ENCODE measurements around the gene ZNF638. TPM values are rescaled to one million over a fixed set of nuclear protein-coding genes. Genes with fewer than 3 reads are reported as not detected.

Gene ZNF638
- total RNA-seq, 1 experiment from 2014 or later: 62.5 TPM

- DNase-seq (ENCODE audit: low spot score): no peak
Measured at GRCh38 chr2:71468279-71469015, 136.9 kb downstream of the ZNF638 start.

DNA sequence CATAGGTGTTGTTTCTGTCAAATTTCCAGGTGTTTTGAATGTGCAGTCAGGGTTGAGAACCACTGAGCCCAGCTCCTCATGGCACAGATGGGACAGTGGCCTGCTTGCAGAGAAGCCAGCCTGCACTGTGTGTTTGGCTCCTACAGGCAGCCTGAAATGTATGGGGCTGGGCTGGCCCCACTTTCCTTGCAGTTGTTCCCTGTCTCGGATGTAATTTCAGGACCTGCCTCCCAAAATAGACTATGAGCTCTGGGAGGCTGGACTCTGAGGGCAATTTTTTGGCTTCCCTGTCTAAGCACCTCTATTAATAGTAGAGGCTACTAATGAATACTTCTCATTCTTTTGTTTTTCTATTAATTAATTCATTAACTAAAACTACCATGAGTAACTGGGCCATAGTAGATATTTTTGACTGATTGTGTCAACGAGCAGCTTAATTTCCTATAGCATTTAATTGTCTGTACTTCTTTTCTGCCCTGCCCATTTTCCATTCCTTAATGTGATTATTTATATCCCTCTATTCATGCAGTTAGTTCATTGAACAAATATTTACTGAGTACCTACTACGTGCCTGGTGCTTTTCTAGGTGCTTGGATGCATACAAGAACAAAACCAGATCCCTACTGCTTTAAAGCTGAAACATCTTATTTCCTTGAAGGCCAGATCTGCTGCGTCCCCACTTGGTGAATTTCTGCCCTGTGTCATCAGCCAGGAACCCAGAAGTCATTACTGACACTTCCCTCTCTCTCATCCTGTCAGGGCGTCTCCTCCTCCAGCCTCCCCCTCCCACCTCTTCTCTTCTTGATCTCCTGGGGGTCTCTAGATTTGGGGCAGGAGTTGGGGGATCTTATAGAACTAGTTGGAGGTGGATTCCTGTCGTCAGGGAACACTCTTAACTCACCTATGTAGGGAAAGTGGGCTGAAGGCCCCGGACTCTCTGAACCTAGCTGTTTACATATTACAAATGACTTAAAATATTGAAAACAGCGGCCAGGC, 138.1 kb downstream of the ZNF638 start:
- DNase-seq (ENCODE audit: low spot score): no peak

DNA sequence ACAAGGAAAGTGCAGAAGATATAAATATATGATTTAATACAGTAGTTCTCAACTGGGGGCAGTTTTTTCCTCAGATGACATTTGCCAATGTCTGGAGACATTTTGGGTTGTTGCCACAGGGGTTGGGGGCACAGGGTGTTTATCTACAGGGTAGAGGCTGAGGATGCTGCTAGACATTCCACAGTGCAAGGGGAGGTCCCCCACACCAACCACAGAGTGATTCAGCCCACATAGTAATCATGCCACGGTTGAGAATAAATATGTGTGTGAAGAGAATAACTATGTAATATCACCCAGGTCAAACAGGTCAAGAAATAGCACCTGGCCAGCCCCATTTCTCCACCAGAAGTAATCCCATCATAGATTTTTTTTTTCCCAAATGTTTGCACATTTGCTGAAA, 139.7 kb downstream of the ZNF638 start:
- no peak for DNase-seq (ENCODE audit: low spot score)

- no peak for DNase-seq (ENCODE audit: low spot score)
Measured at GRCh38 chr2:71472019-71472418, 140.4 kb downstream of the ZNF638 start.

- no peak for DNase-seq (ENCODE audit: low spot score)
Measured at GRCh38 chr2:71473346-71474031, 141.9 kb downstream of the ZNF638 start.

DNA sequence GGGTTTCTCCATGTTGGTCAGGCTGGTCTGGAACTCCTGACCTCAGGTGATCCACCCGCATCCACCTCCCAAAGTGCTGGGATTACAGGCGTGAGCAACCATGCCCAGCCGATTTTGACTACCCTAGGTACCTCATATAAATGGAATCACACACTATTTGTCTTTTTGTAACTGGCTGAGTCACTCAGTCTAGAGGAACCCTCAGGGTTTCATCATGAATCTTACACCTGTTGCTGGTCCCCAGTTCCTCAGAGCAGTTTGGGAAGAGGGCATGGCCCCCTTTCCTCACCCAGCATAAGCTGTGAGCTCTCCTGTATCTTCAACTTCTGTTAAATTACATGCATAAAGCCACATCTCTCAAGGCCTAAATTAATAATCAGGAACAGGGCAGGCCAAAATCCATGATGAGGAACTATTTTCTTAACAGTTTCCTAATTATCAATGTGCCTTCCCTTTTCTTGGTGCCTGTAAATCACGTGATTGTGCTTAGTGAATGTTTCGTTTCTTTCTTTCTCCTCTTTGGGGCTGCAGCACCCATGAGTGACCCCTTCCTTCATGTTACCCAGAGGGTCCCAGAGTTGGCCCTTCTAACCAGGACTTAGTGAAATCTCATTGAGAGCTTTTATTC, 142.6 kb downstream of the ZNF638 start:
- DNase-seq (ENCODE audit: low spot score): no peak

DNA sequence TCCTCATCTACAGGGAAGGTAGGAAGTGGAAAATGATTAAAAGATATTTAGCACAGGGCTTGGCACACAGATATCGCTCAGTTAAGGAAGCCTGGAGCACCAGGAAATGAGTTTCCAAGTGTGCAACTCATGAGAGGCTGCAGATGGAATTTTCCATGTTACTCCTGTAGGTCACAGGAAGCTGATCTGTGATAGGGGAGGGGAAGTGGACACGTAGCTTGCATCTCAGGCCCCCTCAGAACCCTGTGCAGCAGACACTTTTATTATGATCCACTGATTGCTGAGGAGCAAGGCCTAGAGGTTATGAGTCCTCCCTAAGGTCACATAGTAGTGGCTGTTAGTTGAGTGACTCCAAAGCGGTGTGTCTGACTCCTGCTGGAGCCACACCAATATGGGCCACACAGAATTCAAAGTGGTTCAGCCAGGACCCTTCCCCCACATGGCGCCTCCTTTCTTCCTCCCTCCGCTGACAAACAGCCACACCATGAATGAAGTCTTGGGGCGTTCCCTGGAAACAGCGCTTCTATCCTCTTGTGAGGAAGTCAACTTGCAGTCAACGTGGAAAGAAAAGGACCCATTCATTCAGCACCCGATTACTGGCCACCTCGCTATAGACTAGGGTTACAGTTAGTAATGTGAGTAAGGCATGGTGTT, 143.3 kb downstream of the ZNF638 start:
- no peak for DNase-seq (ENCODE audit: low spot score)

DNA sequence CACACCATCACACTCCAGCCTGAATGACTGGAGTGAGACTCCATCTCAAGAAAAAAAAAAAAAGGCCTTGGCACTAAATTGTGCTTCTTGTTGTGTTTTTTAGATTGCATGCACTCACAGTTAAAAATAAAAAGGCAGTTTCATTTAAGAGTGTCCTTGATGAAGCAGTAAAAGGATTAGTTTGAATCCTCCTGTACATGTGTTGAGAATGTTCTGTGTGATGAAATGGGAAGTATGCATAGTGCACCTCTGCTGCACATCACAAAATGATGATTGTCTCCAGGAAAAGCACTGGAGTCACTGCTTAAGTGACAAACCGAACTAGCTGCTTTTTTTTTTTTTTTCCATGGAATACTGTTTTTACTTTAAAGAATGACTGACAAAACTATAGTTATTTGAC, 144.9 kb downstream of the ZNF638 start:
- DNase-seq (ENCODE audit: low spot score): no peak

DNA sequence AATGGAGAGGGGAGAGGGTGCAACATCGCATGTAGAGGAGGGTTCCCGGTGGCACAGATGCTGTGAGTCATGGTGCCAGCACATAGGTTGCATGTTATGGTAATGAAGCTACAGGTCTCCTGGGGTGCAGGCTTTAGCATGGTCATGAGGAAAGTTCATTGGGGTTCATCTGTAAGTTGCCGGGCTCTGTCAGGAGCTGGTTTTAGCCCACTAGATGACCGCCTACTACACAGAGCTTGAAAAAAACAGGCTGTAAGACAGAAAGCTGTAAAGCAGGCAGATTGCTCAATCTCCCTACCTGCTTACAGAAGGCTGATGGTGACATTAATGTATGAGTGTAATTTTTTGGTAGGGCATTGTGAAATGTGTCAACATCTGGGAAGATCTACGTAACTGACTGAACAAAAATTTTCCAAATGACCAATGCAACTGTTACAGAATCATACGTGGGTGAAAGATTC, 145.7 kb downstream of the ZNF638 start:
- no peak for DNase-seq (ENCODE audit: low spot score)

- no peak for DNase-seq (ENCODE audit: low spot score)
Measured at GRCh38 chr2:71478806-71479205, 147.2 kb downstream of the ZNF638 start.

- DNase-seq (ENCODE audit: low spot score): no peak
Measured at GRCh38 chr2:71479261-71479660, 147.7 kb downstream of the ZNF638 start.

DNA sequence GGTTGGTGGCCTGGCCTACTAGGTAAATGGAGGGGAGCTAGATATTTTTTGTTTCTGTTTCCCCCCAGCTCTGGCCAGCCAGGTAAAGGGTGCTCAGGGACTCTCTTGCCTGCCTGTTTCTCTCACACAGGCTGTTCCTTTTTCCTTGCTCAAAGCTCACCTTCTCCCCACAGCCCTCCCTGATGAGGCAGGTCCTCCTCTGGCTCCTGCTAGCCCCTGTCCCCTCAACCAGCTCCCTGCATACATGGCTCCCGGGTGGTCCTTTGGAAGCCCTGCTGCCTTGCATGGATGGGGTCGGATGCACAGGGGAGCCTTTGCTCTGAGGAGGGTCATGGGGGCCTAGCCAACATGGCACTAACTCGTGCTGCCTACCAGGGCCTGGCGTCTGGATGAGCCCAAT, 149.5 kb downstream of the ZNF638 start:
- no peak for DNase-seq (ENCODE audit: low spot score)

- DNase-seq (ENCODE audit: low spot score): no peak
Measured at GRCh38 chr2:71482055-71482454, 150.5 kb downstream of the ZNF638 start.

DNA sequence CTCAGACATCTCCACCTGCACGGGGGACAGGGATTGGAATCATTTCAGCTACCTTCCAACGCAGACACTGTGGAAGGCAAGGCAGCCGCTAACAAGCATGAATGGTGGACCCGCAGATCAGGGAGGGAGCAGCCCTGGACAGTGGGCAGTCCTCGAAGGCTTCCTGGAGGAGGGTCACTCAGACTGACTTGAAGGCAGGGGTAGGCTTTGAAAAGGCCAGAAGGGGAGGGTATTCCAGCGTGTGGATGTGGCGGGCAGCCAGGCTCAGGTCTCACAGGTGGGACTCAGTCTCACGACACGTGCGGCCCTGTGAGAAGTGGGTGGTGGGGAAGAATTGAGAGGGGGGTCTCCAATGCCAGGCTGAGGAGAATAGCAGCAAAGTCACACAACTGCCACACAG, 151.7 kb downstream of the ZNF638 start:
- no peak for DNase-seq (ENCODE audit: low spot score)

- DNase-seq (ENCODE audit: low spot score): no peak
Measured at GRCh38 chr2:71484354-71484753, 152.8 kb downstream of the ZNF638 start.

Small RNA genes lying within 50 kb of the gene (small RNA-seq; reads per million reads assigned to genes)
- gene RNU6-105P: not detected

Other genes starting within 250 kb of the ZNF638 start
- gene MCEE, start 201.6 kb upstream of the ZNF638 start, total RNA-seq (2014; rRNA removed; shearing (Covaris generic)): 12.6 and 14.6 TPM in 2 replicates
- gene MPHOSPH10, start 201.1 kb upstream of the ZNF638 start, total RNA-seq (2014; rRNA removed; shearing (Covaris generic)): 12.3 and 13.0 TPM in 2 replicates
- gene PAIP2B, start 104.7 kb upstream of the ZNF638 start, total RNA-seq (2014; rRNA removed; shearing (Covaris generic)): 1.8 and 2.2 TPM in 2 replicates
- not detected in 2 replicates for gene DYSF, start 121.8 kb downstream of the ZNF638 start, total RNA-seq (2014; rRNA removed; shearing (Covaris generic))

Data from HT-29 (cell line).